Right renal cortex interstitium (tissue), 3 donors: ENCODE measurements around the gene LCN15. TPM values are rescaled to one million over a fixed set of nuclear protein-coding genes. Genes with fewer than 3 reads are reported as not detected.

Experiments used
- DNase-seq, 3 donors: peaks; one replicate each; pipeline ENCODE4 v3.0.0-alpha.2; 2013; ENCODE audit warnings: low read depth in 3 of 3, low spot score in 2 of 3
- polyA plus RNA-seq, 3 donors: library from polyadenylated mRNA; unstranded; fragments of 120-200 nt; gene quantifications; one replicate each; pipeline ENCODE4 v1.2.1, GENCODE V29; 2013; ENCODE audit not compliant: insufficient read length in 3 of 3

The LCN15 gene
- polyA plus RNA-seq, 3 donors: 0.04 TPM; not detected in 2

- no peak for DNase-seq
Measured at GRCh38 chr9:136742591-136743391, 21.5 kb downstream of the LCN15 start, which contains the start of gene LCN10. Gene LCN10 (minus strand): TSS chr9:136742940. CDS start chr9:136742903, 37 bp downstream.

GRCh38 chr9:136741883-136742571 lies 22.3 kb downstream of the LCN15 start:
- DNase-seq: no peak

GRCh38 chr9:136740971-136741882 lies 23.1 kb downstream of the LCN15 start:
- no peak for DNase-seq

GRCh38 chr9:136740491-136740890 lies 23.8 kb downstream of the LCN15 start:
- DNase-seq: no peak

- DNase-seq: no peak
Measured at GRCh38 chr9:136740069-136740468, 24.2 kb downstream of the LCN15 start.

- DNase-seq: no peak
Measured at GRCh38 chr9:136739509-136739908, 24.8 kb downstream of the LCN15 start.

- no peak for DNase-seq
Measured at GRCh38 chr9:136738960-136739359, 25.4 kb downstream of the LCN15 start.

GRCh38 chr9:136735812-136736480 lies 28.4 kb downstream of the LCN15 start:
- DNase-seq: no peak

- DNase-seq: no peak
Measured at GRCh38 chr9:136734837-136735496, 29.4 kb downstream of the LCN15 start.

GRCh38 chr9:136733611-136734010 lies 30.7 kb downstream of the LCN15 start:
- DNase-seq: no peak

- no peak for DNase-seq
Measured at GRCh38 chr9:136732444-136733178, 31.7 kb downstream of the LCN15 start.

- DNase-seq: no peak
Measured at GRCh38 chr9:136729926-136730325, 34.4 kb downstream of the LCN15 start.

GRCh38 chr9:136729144-136729543 lies 35.2 kb downstream of the LCN15 start:
- no peak for DNase-seq

- no peak for DNase-seq
Measured at GRCh38 chr9:136728548-136729123, 35.7 kb downstream of the LCN15 start.

- peak in 2 of 3 donors; percentile 64 to 66 for DNase-seq
Measured at GRCh38 chr9:136728080-136728547, 36.2 kb downstream of the LCN15 start.

GRCh38 chr9:136726631-136727191 lies 37.6 kb downstream of the LCN15 start:
- no peak for DNase-seq

GRCh38 chr9:136726118-136726517 lies 38.2 kb downstream of the LCN15 start:
- DNase-seq: no peak

GRCh38 chr9:136725612-136726011 lies 38.7 kb downstream of the LCN15 start:
- DNase-seq: no peak
